GM23338 (cell line): Measurements from ENCODE around the gene NOP56. TPM values are rescaled to one million over a fixed set of nuclear protein-coding genes. Genes with fewer than 3 reads are reported as not detected.

ENCODE experiments used
- ATAC-seq: fragments of 200-7000 bp; cut with Tn5 transposase; 3 replicates; pipeline ENCODE4 v1.9.1; 2020
- DNase-seq: peaks from one replicate; pipeline ENCODE4 v3.0.0-alpha.2; 2015; ENCODE audit warnings: low spot score
- H2AFZ ChIP-seq: fragments of 200-600 bp; sonication (generic); 2 replicates; pipeline ENCODE4 v1.8.0; 2016; ENCODE audit warnings: antibody characterized with exemption, mild to moderate bottlenecking, moderate library complexity
- H3F3A ChIP-seq: fragments of 200-600 bp; sonication (generic); replicated peaks from 2 replicates; pipeline ENCODE4 v1.8.0; 2017; ENCODE audit warnings: antibody characterized with exemption, mixed run types, low read depth
- H3K27ac ChIP-seq: fragments of 200-600 bp; sonication (generic); 2 replicates; pipeline ENCODE4 v1.6.1; 2016; ENCODE audit warnings: low read depth
- H3K27me3 ChIP-seq: fragments of 200-600 bp; sonication (generic); 2 replicates; pipeline ENCODE4 v1.8.0; 2016; ENCODE audit warnings: mild to moderate bottlenecking, mixed run types, moderate library complexity; ENCODE audit not compliant: insufficient read depth
- H3K36me3 ChIP-seq: fragments of 200-600 bp; sonication (generic); 2 replicates; pipeline ENCODE4 v1.8.0; 2016; ENCODE audit warnings: mild to moderate bottlenecking; ENCODE audit not compliant: insufficient read depth
- H3K4me1 ChIP-seq: fragments of 200-600 bp; sonication (generic); 2 replicates; pipeline ENCODE4 v1.8.0; 2016; ENCODE audit warnings: mild to moderate bottlenecking, moderate library complexity; ENCODE audit not compliant: insufficient read depth
- H3K4me2 ChIP-seq: fragments of 200-600 bp; sonication (generic); 2 replicates; pipeline ENCODE4 v1.7.1; 2017; ENCODE audit warnings: mixed run types
- H3K4me3 ChIP-seq: fragments of 200-600 bp; sonication (generic); 2 replicates; pipeline ENCODE4 v1.6.1; 2016; ENCODE audit warnings: mixed run types
- H3K79me2 ChIP-seq: fragments of 200-600 bp; sonication (generic); replicated peaks from 2 replicates; pipeline ENCODE4 v1.8.0; 2017; ENCODE audit warnings: mild to moderate bottlenecking; ENCODE audit not compliant: insufficient read depth
- H3K9me2 ChIP-seq: fragments of 200-600 bp; sonication (generic); 2 replicates; pipeline ENCODE4 v1.8.0; 2017; ENCODE audit not compliant: insufficient read depth
- H4K20me1 ChIP-seq: fragments of 200-600 bp; sonication (generic); replicated peaks from 2 replicates; pipeline ENCODE4 v1.8.0; 2017; ENCODE audit warnings: mild to moderate bottlenecking; ENCODE audit not compliant: insufficient read depth
- H3K27ac Mint-ChIP-seq: 2 replicates; pipeline ENCODE4 v1.8.0; 2020; ENCODE audit warnings: inconsistent platforms, mild to moderate bottlenecking, moderate library complexity, mixed read lengths
- H3K27me3 Mint-ChIP-seq: 3 replicates; pipeline ENCODE4 v1.8.0; 2022; ENCODE audit warnings: low read depth, mild to moderate bottlenecking, moderate library complexity, mixed read lengths, inconsistent platforms; ENCODE audit not compliant: insufficient read depth, poor library complexity
- H3K36me3 Mint-ChIP-seq: 3 replicates; pipeline ENCODE4 v1.8.0; 2021; ENCODE audit warnings: low read depth, mild to moderate bottlenecking, inconsistent platforms, moderate library complexity, mixed read lengths
- H3K4me1 Mint-ChIP-seq: 3 replicates; pipeline ENCODE4 v1.8.0; 2020; ENCODE audit warnings: mild to moderate bottlenecking, inconsistent platforms, mixed read lengths
- H3K4me3 Mint-ChIP-seq: 3 replicates; pipeline ENCODE4 v1.8.0; 2021; ENCODE audit warnings: moderate library complexity, mild to moderate bottlenecking, inconsistent platforms, mixed read lengths
- H3K9me3 Mint-ChIP-seq: 3 replicates; pipeline ENCODE4 v1.8.0; 2020; ENCODE audit warnings: moderate library complexity, mild to moderate bottlenecking, inconsistent platforms, mixed read lengths
- POLR2AphosphoS5 ChIP-seq: IDR thresholded peaks from 2 replicates; pipeline ENCODE4 v1.6.1; 2016; ENCODE audit warnings: antibody characterized with exemption, low read depth
- STAT1 ChIP-seq: IDR thresholded peaks from one replicate; pipeline ENCODE4 v1.6.1; 2016; ENCODE audit warnings: antibody characterized with exemption; ENCODE audit not compliant: unreplicated experiment
- polyA plus RNA-seq: library from polyadenylated mRNA; unstranded; fragments of >200 nt; fragmentation: Nextera tagmentation; extraction: Ambion mirVana; gene quantifications from 2 replicates; pipeline ENCODE4 v1.2.1, GENCODE V29; 2016
- total RNA-seq: library from RNA; depleted of rRNA; stranded (reverse); fragments of >200 nt; shearing (Covaris generic); gene quantifications from 2 replicates; pipeline ENCODE4 v1.2.3, GENCODE V29; 2014
- TF ChIP-seq, protein P1 (sequence below): IDR thresholded peaks from one replicate; pipeline ENCODE4 v1.6.1; 2018; ENCODE audit warnings: antibody characterized with exemption; ENCODE audit not compliant: unreplicated experiment
- TF ChIP-seq, protein P2 (sequence below): fragments of 250-450 bp; sonication (Bioruptor Pico); IDR thresholded peaks from 2 replicates; pipeline ENCODE4 v1.5.0; 2020; ENCODE audit warnings: mild to moderate bottlenecking, moderate library complexity

NOP56 gene
- total and polyA plus RNA-seq, 2 experiments from 2014 or later: 447 to 576 TPM

DNA sequence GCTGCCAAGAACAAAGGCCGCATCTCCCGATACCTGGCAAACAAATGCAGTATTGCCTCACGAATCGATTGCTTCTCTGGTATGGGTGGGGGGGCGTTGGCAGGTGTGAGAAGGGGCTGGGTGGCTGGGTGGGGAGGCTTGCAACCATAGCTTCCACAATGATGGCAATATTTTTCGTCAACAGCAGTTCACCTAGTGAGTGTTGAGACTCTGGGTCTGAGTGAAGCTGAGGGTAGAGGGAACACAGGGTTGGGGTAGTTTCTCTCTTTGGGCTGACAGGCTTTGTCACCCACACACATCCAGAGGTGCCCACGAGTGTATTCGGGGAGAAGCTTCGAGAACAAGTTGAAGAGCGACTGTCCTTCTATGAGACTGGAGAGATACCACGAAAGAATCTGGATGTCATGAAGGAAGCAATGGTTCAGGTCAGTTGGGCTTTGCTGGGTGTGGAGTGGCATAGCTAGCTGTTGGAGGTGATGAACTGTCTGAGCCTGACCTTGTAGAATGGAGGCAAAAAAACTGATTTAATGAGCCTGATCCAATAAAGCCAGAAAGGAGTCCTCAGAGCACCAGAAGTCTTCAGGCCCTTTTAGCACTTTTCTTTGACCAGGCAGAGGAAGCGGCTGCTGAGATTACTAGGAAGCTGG is 4.2 kb downstream of the NOP56 start:
- Histone ChIP-seq H3K4me1 (peaks cover 12% of the 10 kb centered on the region; the same call in 1 of the 2 replicates), H3K27me3 (no peaks in the 10 kb centered on the region), H3K79me2 (peaks cover 42% of the 10 kb centered on the region), H3K36me3 (peaks cover 59% of the 10 kb centered on the region), H3K9me2 (no peaks in the 10 kb centered on the region), H2AFZ (no peak overlapping the region), H3K4me3 (no peak overlapping the region), H3K27ac (no peak overlapping the region; the same call in 1 of the 2 replicates), H3K4me2 (no peak overlapping the region), H4K20me1 (peaks cover 57% of the 10 kb centered on the region), H3F3A (peaks cover 66% of the 10 kb centered on the region)
- H3K27me3 Mint-ChIP-seq: peaks cover 30% of the 10 kb centered on the region
- ATAC-seq: no peak
- TF ChIP-seq, protein P1, sequence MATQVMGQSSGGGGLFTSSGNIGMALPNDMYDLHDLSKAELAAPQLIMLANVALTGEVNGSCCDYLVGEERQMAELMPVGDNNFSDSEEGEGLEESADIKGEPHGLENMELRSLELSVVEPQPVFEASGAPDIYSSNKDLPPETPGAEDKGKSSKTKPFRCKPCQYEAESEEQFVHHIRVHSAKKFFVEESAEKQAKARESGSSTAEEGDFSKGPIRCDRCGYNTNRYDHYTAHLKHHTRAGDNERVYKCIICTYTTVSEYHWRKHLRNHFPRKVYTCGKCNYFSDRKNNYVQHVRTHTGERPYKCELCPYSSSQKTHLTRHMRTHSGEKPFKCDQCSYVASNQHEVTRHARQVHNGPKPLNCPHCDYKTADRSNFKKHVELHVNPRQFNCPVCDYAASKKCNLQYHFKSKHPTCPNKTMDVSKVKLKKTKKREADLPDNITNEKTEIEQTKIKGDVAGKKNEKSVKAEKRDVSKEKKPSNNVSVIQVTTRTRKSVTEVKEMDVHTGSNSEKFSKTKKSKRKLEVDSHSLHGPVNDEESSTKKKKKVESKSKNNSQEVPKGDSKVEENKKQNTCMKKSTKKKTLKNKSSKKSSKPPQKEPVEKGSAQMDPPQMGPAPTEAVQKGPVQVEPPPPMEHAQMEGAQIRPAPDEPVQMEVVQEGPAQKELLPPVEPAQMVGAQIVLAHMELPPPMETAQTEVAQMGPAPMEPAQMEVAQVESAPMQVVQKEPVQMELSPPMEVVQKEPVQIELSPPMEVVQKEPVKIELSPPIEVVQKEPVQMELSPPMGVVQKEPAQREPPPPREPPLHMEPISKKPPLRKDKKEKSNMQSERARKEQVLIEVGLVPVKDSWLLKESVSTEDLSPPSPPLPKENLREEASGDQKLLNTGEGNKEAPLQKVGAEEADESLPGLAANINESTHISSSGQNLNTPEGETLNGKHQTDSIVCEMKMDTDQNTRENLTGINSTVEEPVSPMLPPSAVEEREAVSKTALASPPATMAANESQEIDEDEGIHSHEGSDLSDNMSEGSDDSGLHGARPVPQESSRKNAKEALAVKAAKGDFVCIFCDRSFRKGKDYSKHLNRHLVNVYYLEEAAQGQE: no peak
- TF ChIP-seq POLR2AphosphoS5: peak; percentile 7
- peaks cover 91% of the 10 kb centered on the region for H3K36me3 Mint-ChIP-seq
- no peak for DNase-seq
- H3K4me1 Mint-ChIP-seq: peaks cover 20% of the 10 kb centered on the region
- peaks cover 4% of the 10 kb centered on the region for H3K9me3 Mint-ChIP-seq
- H3K27ac Mint-ChIP-seq: no peak overlapping the region
- H3K4me3 Mint-ChIP-seq: peak overlapping the region; percentile 43

DNA sequence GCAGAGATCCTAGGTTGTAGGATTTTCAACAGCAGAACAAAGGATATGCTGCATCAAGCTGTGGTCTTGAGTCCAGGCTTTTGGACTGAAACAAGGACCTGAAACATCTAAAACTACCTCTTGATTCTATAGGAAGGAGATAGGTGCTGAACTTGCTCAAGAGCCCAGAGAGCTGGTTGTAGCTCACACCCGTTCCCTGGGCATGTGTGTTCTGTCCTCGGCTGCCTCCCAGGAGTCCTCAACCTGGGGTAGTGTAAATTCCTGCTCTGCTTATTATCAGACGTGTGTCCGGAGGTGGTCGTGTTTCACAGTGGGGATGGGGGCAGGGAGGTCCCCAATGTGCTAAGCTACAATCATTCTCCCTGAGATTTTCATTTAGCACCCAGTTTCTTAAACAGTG is 4.8 kb downstream of the NOP56 start:
- peaks cover 97% of the 10 kb centered on the region for H3K36me3 Mint-ChIP-seq
- no peak overlapping the region for H3K4me3 Mint-ChIP-seq

More for the DNA sequence above, 4.8 kb downstream of the NOP56 start:
- H3K4me3 ChIP-seq: no peak overlapping the region
- peaks cover 59% of the 10 kb centered on the region for H3K36me3 ChIP-seq
- H3K27me3 Mint-ChIP-seq: peaks cover 29% of the 10 kb centered on the region
- TF ChIP-seq POLR2AphosphoS5 (0 out of 2 replicates have a peak, but pooled peaks have one; percentile 7), STAT1 (no peak)
- TF ChIP-seq, protein P2, sequence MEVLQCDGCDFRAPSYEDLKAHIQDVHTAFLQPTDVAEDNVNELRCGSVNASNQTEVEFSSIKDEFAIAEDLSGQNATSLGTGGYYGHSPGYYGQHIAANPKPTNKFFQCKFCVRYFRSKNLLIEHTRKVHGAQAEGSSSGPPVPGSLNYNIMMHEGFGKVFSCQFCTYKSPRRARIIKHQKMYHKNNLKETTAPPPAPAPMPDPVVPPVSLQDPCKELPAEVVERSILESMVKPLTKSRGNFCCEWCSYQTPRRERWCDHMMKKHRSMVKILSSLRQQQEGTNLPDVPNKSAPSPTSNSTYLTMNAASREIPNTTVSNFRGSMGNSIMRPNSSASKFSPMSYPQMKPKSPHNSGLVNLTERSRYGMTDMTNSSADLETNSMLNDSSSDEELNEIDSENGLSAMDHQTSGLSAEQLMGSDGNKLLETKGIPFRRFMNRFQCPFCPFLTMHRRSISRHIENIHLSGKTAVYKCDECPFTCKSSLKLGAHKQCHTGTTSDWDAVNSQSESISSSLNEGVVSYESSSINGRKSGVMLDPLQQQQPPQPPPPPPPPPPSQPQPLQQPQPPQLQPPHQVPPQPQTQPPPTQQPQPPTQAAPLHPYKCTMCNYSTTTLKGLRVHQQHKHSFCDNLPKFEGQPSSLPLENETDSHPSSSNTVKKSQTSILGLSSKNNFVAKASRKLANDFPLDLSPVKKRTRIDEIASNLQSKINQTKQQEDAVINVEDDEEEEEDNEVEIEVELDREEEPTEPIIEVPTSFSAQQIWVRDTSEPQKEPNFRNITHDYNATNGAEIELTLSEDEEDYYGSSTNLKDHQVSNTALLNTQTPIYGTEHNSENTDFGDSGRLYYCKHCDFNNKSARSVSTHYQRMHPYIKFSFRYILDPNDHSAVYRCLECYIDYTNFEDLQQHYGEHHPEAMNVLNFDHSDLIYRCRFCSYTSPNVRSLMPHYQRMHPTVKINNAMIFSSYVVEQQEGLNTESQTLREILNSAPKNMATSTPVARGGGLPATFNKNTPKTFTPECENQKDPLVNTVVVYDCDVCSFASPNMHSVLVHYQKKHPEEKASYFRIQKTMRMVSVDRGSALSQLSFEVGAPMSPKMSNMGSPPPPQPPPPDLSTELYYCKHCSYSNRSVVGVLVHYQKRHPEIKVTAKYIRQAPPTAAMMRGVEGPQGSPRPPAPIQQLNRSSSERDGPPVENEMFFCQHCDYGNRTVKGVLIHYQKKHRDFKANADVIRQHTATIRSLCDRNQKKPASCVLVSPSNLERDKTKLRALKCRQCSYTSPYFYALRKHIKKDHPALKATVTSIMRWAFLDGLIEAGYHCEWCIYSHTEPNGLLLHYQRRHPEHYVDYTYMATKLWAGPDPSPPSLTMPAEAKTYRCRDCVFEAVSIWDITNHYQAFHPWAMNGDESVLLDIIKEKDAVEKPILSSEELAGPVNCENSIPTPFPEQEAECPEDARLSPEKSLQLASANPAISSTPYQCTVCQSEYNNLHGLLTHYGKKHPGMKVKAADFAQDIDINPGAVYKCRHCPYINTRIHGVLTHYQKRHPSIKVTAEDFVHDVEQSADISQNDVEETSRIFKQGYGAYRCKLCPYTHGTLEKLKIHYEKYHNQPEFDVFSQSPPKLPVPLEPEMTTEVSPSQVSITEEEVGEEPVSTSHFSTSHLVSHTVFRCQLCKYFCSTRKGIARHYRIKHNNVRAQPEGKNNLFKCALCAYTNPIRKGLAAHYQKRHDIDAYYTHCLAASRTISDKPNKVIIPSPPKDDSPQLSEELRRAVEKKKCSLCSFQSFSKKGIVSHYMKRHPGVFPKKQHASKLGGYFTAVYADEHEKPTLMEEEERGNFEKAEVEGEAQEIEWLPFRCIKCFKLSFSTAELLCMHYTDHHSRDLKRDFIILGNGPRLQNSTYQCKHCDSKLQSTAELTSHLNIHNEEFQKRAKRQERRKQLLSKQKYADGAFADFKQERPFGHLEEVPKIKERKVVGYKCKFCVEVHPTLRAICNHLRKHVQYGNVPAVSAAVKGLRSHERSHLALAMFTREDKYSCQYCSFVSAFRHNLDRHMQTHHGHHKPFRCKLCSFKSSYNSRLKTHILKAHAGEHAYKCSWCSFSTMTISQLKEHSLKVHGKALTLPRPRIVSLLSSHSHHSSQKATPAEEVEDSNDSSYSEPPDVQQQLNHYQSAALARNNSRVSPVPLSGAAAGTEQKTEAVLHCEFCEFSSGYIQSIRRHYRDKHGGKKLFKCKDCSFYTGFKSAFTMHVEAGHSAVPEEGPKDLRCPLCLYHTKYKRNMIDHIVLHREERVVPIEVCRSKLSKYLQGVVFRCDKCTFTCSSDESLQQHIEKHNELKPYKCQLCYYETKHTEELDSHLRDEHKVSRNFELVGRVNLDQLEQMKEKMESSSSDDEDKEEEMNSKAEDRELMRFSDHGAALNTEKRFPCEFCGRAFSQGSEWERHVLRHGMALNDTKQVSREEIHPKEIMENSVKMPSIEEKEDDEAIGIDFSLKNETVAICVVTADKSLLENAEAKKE: no peak
- H2AFZ ChIP-seq: no peak overlapping the region
- H3K27ac ChIP-seq: peak overlapping the region; percentile 66; the same call in 1 of the 2 replicates
- no peaks in the 10 kb centered on the region for H3K9me2 ChIP-seq
- no peak overlapping the region for H3K27ac Mint-ChIP-seq
- DNase-seq (no peak), ATAC-seq (no peak)
- no peak overlapping the region for H3K4me2 ChIP-seq
- peaks cover 22% of the 10 kb centered on the region for H3K4me1 Mint-ChIP-seq
- peaks cover 12% of the 10 kb centered on the region; the same call in 1 of the 2 replicates for H3K4me1 ChIP-seq
- peaks cover 44% of the 10 kb centered on the region for H3K79me2 ChIP-seq
- H4K20me1 ChIP-seq: peaks cover 57% of the 10 kb centered on the region
- H3K27me3 ChIP-seq: no peaks in the 10 kb centered on the region
- H3K9me3 Mint-ChIP-seq: peaks cover 4% of the 10 kb centered on the region
- peaks cover 69% of the 10 kb centered on the region for H3F3A ChIP-seq
